HG03460 (cell line): ENCODE measurements around the gene TAF1B.

Source experiments
- ATAC-seq: cut with Tn5 transposase; IDR thresholded peaks from one replicate; pipeline ENCODE4 v1.9.1; 2021; ENCODE audit not compliant: unreplicated experiment

The TAF1B gene

DNA sequence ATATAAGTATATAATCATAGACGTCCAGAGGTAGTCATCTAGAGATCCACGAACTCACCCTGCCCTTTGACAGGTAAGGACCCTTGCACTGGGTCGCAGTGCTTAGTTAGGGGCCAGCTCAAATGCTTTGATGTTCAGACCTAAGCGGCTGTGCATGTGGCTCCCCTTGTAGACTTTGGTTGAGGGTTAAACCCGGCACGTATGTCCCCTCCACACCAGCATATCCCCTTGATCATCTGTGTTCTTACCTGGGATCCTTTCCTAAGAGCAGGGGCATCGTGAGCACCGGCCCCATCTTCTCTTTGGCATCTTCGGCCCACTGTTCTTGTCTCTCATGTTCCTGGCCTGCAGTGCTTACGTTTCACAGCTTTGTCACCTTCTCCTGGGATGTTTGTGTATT is 139.6 kb downstream of the TAF1B start:
- ATAC-seq: no peak

- no peak for ATAC-seq
These were observed 140.3 kb downstream of the TAF1B start for GRCh38 chr2:9983401-9984216.
